GM12874 (cell line): ENCODE measurements around the gene KIAA1671.

Source experiments
- TF ChIP-seq, protein P1 (sequence below): IDR thresholded peaks from 2 replicates; pipeline ENCODE4 v1.5.1; 2011; ENCODE audit warnings: low read depth, mild to moderate bottlenecking, control low read depth, low read length, moderate library complexity; ENCODE audit not compliant: insufficient read depth

KIAA1671 gene

GRCh38 chr22:25090225-25090890 is 137.8 kb downstream of the KIAA1671 start:
- TF ChIP-seq, protein P1, sequence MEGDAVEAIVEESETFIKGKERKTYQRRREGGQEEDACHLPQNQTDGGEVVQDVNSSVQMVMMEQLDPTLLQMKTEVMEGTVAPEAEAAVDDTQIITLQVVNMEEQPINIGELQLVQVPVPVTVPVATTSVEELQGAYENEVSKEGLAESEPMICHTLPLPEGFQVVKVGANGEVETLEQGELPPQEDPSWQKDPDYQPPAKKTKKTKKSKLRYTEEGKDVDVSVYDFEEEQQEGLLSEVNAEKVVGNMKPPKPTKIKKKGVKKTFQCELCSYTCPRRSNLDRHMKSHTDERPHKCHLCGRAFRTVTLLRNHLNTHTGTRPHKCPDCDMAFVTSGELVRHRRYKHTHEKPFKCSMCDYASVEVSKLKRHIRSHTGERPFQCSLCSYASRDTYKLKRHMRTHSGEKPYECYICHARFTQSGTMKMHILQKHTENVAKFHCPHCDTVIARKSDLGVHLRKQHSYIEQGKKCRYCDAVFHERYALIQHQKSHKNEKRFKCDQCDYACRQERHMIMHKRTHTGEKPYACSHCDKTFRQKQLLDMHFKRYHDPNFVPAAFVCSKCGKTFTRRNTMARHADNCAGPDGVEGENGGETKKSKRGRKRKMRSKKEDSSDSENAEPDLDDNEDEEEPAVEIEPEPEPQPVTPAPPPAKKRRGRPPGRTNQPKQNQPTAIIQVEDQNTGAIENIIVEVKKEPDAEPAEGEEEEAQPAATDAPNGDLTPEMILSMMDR = no peak

GRCh38 chr22:25091458-25091857 is 138.9 kb downstream of the KIAA1671 start:
- TF ChIP-seq, protein P1 = no peak

DNA sequence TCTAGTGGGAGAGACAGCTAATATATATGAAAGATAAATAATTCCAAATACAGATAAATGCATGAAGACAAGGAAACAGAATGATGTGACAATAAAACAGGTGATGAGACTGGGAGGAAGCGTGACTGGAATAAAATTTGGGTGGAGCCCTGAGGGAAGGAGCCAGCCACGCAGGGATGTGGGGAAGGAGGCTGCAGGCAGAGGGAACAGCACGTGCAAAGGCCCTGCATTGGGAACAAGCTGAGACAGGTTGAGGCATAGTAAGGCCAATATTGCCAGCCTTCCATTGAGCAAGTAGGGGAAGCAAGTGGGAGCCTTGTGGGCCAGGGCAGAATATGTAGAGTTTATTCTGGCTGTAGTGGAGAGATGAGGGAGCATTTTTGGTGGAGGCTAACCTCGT is 139.6 kb downstream of the KIAA1671 start:
- TF ChIP-seq, protein P1 = no peak

GRCh38 chr22:25094579-25094978 is 142.1 kb downstream of the KIAA1671 start:
- TF ChIP-seq, protein P1 = no peak

DNA sequence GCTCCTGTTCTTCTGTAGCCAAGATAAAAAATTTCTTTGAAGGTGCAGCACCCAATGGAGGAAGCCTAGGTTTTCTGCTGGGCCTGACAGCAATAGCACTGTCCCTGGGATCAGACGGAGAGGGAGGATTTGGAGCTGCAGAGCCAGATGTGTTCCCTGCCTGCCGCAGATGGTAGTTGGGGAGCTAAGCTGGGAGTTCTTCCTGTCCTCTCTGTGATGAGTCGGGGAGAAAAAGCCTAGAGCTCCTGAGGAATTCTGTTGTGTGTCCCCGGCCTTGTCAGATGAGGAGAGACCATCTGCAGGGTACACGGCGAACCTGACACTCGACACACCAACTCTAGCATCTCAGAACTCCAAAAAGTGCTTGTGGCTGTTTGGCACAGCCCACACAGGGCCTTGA is 143.4 kb downstream of the KIAA1671 start:
- TF ChIP-seq, protein P1 = no peak

DNA sequence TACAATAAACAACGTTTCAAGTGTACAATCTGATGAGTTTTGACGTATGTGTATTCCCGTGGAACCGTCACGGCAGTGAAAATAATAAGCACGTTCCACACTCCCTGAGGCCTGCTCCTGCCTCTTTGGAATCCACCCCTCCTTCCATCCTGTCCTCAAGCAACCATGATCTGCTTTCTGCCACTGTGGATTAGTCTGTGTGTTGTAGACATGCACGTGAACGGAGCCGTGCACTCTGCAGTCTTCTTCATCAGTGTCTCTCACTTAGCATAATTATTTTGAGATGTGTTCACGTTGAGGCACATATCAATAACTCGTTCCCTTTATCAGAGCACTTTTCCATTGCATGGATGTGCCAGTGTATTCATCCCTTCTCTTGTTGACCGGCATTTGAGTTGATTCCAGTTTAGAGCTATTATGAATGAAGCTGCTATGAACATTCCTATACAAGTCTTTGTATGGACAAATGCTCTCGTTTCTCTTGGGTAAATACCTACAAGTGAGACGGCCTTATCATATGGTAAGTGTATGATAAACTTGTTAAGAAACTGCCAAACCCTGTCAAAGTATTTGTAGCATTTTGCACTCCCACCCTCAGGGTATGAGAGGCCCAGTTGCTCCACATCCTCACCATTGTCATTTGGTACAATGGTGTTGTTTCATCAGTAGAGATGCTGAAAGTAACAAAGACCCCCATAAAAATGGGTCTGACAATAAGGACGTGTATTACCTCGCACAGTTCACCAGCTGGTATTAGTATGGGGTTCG is 144.3 kb downstream of the KIAA1671 start:
- TF ChIP-seq, protein P1 = no peak

DNA sequence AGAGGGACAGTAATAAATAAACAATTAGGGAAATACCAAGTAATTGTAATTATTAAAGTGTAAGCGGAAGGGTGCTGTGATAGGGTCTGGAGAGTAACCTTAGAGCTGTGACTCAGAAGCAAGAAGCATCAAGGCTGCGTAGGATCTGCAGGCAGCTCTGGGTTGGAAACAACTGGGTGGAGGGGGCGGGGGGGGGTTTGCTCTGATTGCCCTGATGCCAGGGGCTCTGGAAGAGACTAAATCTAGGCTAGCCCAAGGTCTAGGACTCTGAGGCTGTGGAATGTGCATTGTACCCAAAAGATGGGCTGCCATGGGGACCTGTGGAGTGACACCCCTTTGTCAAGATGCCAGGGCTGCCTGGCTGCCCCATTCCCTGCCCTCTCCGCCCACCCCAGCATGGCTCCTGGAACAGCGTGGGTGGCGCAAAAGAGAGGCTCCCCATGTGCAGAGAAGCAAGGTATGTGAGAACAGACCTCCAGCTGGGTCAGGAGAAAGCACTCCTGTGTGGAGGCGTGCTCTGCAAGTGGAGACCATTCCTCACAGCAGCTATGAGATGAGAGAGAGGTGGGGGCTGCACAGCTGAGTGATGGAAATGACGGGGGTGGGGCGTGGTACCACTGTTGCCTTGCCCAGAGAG is 146.0 kb downstream of the KIAA1671 start:
- TF ChIP-seq, protein P1 = no peak
